ENCODE data around the gene RXFP4.

The RXFP4 gene

DNA sequence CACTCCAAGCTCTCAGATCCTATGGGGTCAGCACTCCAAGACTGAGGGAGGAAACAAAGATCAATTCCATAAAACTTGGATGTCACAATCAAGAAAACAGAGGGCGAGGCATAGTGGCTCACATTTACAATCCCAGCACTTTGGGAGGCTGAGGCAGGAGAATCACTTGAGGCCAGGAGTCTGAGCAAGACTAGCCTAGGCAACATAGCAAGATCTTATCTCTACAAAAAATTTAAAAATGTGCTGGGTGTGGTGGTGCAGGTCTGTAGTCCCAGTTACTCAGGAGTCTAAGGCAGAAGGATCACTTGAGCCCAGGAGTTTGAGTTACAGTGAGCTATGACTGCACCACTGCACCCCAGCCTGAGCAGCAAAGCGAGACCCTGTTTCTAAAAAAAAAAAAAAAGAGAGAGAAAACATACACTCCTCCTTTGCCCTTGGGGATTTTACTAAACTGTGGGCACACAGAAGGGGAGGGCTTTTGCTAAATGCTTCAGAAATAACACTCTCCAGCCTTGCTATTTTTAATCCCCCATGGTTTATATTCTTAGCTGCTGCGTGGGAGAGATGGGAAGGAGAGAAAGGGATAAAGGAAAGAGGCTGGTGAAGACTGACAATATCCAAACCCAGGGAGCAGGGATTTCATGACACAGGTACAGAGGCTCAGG lies 18.8 kb downstream of the RXFP4 start:
- Histone ChIP-seq H2BK5ac (ENCODE audit: low read length) (no peak overlapping the region), H3K27me3 (ENCODE audit: control insufficient read depth in 3 of 3, insufficient read depth in 3 of 3, low read depth in 1 of 3, low read length in 3 of 3) (no peaks in the 10 kb centered on the region), H3K9me3 (replicated peaks in 1 of 2; ENCODE audit: control insufficient read depth in 2 of 2, insufficient read depth in 1 of 2, low read depth in 1 of 2, low read length in 2 of 2) (no peaks in the 10 kb centered on the region), H3K36me3 (replicated peaks in 1 of 2; ENCODE audit: control insufficient read depth in 2 of 2, insufficient read depth in 2 of 2, low read length in 2 of 2) (peaks cover 55 to 95% of the 10 kb centered on the region in 2 donors), H3K4me3 (ENCODE audit: low read length in 2 of 2) (no peak overlapping the region), H3K27ac (replicated peaks; ENCODE audit: low read length) (no peak overlapping the region), H3K4ac (ENCODE audit: low read length) (no peak overlapping the region), H4K91ac (ENCODE audit: low read depth, low read length, poor library complexity) (no peak overlapping the region), H4K8ac (ENCODE audit: low read depth, low read length) (no peak overlapping the region), H3K79me1 (ENCODE audit: low read depth, low read length) (peaks cover 5% of the 10 kb centered on the region), H2BK15ac (ENCODE audit: low read length) (no peak overlapping the region), H3K4me1 (ENCODE audit: control insufficient read depth in 2 of 2, insufficient read depth in 1 of 2, low read depth in 1 of 2, low read length in 2 of 2) (no peaks in the 10 kb centered on the region), H3K23ac (ENCODE audit: low read depth, low read length, poor library complexity) (no peak overlapping the region), H3K4me2 (ENCODE audit: insufficient read depth, low read length, poor library complexity, severe bottlenecking) (no peak overlapping the region), H2BK120ac (ENCODE audit: low read depth, low read length) (no peak overlapping the region), H3K18ac (ENCODE audit: low read length) (no peak overlapping the region), H3K9ac (ENCODE audit: low read depth, low read length, poor library complexity) (no peak overlapping the region), H3K14ac (ENCODE audit: low read length) (no peak overlapping the region), H2AFZ (ENCODE audit: low read length) (no peak overlapping the region), H2BK12ac (ENCODE audit: low read length) (no peak overlapping the region), H2AK5ac (ENCODE audit: low read depth, low read length) (no peak overlapping the region)
- no peak for DNase-seq (ENCODE audit: low spot score)
- no CpG with 5 or more reads among the region's 3 CpGs for WGBS, 2 donors (ENCODE audit: extremely low coverage in 2 of 2, insufficient read length in 2 of 2, insufficient replicate concordance in 1 of 2)

DNA sequence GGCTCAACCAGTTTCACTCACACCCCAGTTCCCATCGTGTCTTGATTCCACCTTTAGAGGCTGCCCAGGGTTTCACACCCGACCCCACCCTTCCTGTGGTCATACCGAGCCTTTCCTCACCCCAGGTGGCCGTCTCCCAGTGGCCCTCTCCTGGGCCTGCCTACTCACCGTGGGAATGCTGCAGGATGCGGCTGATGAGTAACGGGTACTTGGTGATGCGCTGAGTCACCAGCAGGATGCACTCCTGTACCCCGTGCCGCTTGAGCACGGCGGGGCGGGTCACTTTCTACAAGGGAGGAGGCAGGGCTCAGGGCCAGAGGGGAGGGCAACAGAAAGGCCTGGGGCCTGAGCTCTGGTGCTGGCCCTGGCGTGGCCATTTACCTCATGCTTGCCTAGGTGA lies 20.5 kb downstream of the RXFP4 start:
- no CpG with 5 or more reads among the region's 14 CpGs for WGBS, 2 donors (ENCODE audit: extremely low coverage in 2 of 2, insufficient read length in 2 of 2, insufficient replicate concordance in 1 of 2)
- no peak overlapping the region for H2BK120ac ChIP-seq (ENCODE audit: low read depth, low read length)
- H3K9ac ChIP-seq (ENCODE audit: low read depth, low read length, poor library complexity): no peak overlapping the region
- H3K79me1 ChIP-seq (ENCODE audit: low read depth, low read length): peaks cover 12% of the 10 kb centered on the region
- no peak overlapping the region for H3K14ac ChIP-seq (ENCODE audit: low read length)
- peaks cover 67 to 96% of the 10 kb centered on the region in 2 donors for H3K36me3 ChIP-seq (replicated peaks in 1 of 2; ENCODE audit: control insufficient read depth in 2 of 2, insufficient read depth in 2 of 2, low read length in 2 of 2)
- H2AK5ac ChIP-seq (ENCODE audit: low read depth, low read length): no peak overlapping the region
- no peaks in the 10 kb centered on the region for H3K9me3 ChIP-seq (replicated peaks in 1 of 2; ENCODE audit: control insufficient read depth in 2 of 2, insufficient read depth in 1 of 2, low read depth in 1 of 2, low read length in 2 of 2)
- H3K27me3 ChIP-seq (ENCODE audit: control insufficient read depth in 3 of 3, insufficient read depth in 3 of 3, low read depth in 1 of 3, low read length in 3 of 3): no peaks in the 10 kb centered on the region
- no peak overlapping the region for H3K4me2 ChIP-seq (ENCODE audit: insufficient read depth, low read length, poor library complexity, severe bottlenecking)
- no peak overlapping the region for H2AFZ ChIP-seq (ENCODE audit: low read length)
- H4K91ac ChIP-seq (ENCODE audit: low read depth, low read length, poor library complexity): no peak overlapping the region
- no peak overlapping the region for H2BK5ac ChIP-seq (ENCODE audit: low read length)
- no peak overlapping the region for H4K8ac ChIP-seq (ENCODE audit: low read depth, low read length)
- H3K4me1 ChIP-seq (ENCODE audit: control insufficient read depth in 2 of 2, insufficient read depth in 1 of 2, low read depth in 1 of 2, low read length in 2 of 2): no peaks in the 10 kb centered on the region
- no peak overlapping the region for H2BK12ac ChIP-seq (ENCODE audit: low read length)
- H3K18ac ChIP-seq (ENCODE audit: low read length): no peak overlapping the region
- no peak overlapping the region for H3K4ac ChIP-seq (ENCODE audit: low read length)
- H3K23ac ChIP-seq (ENCODE audit: low read depth, low read length, poor library complexity): no peak overlapping the region
- no peak for DNase-seq (ENCODE audit: low spot score)
- H3K27ac ChIP-seq (replicated peaks; ENCODE audit: low read length): no peak overlapping the region
- H3K4me3 ChIP-seq (ENCODE audit: low read length in 2 of 2): no peak overlapping the region
- H2BK15ac ChIP-seq (ENCODE audit: low read length): no peak overlapping the region

DNA sequence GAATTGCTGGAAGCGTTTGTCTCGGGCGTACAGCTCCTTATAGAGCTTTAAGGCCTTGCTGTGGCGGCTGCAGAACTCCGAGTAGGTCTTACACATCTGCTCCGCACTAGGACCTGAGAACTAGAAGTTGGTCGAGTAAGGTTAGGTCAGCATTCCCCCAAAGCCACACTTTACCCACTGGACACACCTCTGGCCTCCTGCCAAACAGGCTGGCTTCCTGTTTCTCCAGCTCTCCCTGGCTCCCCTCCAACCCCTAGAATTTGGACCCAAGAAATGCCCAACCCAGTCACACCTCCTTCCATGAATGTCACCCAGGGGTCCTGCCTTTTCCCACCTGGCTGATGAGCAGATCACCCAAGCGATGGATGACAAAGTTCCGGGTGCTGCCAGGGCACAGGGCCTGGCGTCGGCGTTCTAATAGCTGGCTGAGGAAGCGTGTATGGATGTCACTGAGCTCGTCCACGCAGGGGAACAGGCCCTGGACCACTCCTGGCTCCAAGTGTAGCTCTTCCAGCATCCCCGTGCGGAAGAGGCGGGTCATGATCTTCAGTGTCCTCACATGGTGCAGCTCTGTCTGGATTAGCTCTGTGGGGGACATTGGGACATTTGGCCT lies 21.3 kb downstream of the RXFP4 start:
- Histone ChIP-seq H3K23ac (ENCODE audit: low read depth, low read length, poor library complexity) (no peak overlapping the region), H3K36me3 (replicated peaks in 1 of 2; ENCODE audit: control insufficient read depth in 2 of 2, insufficient read depth in 2 of 2, low read length in 2 of 2) (peaks cover 66 to 96% of the 10 kb centered on the region in 2 donors), H3K9me3 (replicated peaks in 1 of 2; ENCODE audit: control insufficient read depth in 2 of 2, insufficient read depth in 1 of 2, low read depth in 1 of 2, low read length in 2 of 2) (no peaks in the 10 kb centered on the region), H4K91ac (ENCODE audit: low read depth, low read length, poor library complexity) (no peak overlapping the region), H2BK12ac (ENCODE audit: low read length) (no peak overlapping the region), H3K79me1 (ENCODE audit: low read depth, low read length) (peaks cover 15% of the 10 kb centered on the region), H2BK5ac (ENCODE audit: low read length) (no peak overlapping the region), H2AK5ac (ENCODE audit: low read depth, low read length) (no peak overlapping the region), H2AFZ (ENCODE audit: low read length) (no peak overlapping the region), H3K14ac (ENCODE audit: low read length) (no peak overlapping the region), H3K9ac (ENCODE audit: low read depth, low read length, poor library complexity) (peak overlapping the region; percentile 39), H3K4me2 (ENCODE audit: insufficient read depth, low read length, poor library complexity, severe bottlenecking) (no peak overlapping the region), H3K4me3 (ENCODE audit: low read length in 2 of 2) (no peak overlapping the region), H2BK15ac (ENCODE audit: low read length) (no peak overlapping the region), H3K18ac (ENCODE audit: low read length) (no peak overlapping the region), H4K8ac (ENCODE audit: low read depth, low read length) (peak overlapping the region; percentile 78), H3K4ac (ENCODE audit: low read length) (no peak overlapping the region), H2BK120ac (ENCODE audit: low read depth, low read length) (no peak overlapping the region), H3K27me3 (ENCODE audit: control insufficient read depth in 3 of 3, insufficient read depth in 3 of 3, low read depth in 1 of 3, low read length in 3 of 3) (no peaks in the 10 kb centered on the region), H3K27ac (replicated peaks; ENCODE audit: low read length) (no peak overlapping the region), H3K4me1 (ENCODE audit: control insufficient read depth in 2 of 2, insufficient read depth in 1 of 2, low read depth in 1 of 2, low read length in 2 of 2) (peaks cover 4 to 5% of the 10 kb centered on the region in 2 donors)
- no peak for DNase-seq (ENCODE audit: low spot score)
- whole genome bisulfite sequencing, 2 donors (ENCODE audit: extremely low coverage in 2 of 2, insufficient read length in 2 of 2, insufficient replicate concordance in 1 of 2): no CpG with 5 or more reads among the region's 18 CpGs

DNA sequence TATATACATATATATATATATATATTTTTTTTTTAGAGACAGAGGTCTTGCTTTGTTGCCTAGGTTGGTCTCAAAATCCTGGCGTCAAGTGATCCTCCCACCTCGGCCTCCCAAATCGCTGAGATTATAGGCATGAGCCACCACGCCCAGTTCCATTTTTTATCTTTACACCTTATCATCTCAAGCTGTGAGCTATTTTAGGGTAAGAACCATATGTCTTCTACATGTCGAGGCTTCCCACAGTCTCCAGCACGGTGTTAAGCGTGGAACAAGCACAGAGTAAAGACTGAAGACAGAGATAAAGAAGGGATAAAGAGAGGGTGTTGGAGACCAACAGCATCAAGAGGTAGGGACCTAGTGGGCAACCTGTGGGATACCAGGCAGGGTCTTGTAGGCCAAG lies 22.8 kb downstream of the RXFP4 start:
- Histone ChIP-seq H3K9me3 (replicated peaks in 1 of 2; ENCODE audit: control insufficient read depth in 2 of 2, insufficient read depth in 1 of 2, low read depth in 1 of 2, low read length in 2 of 2) (no peaks in the 10 kb centered on the region), H3K36me3 (replicated peaks in 1 of 2; ENCODE audit: control insufficient read depth in 2 of 2, insufficient read depth in 2 of 2, low read length in 2 of 2) (peaks cover 69 to 96% of the 10 kb centered on the region in 2 donors), H2AK5ac (ENCODE audit: low read depth, low read length) (no peak overlapping the region), H2BK12ac (ENCODE audit: low read length) (no peak overlapping the region), H3K14ac (ENCODE audit: low read length) (no peak overlapping the region), H3K23ac (ENCODE audit: low read depth, low read length, poor library complexity) (no peak overlapping the region), H2AFZ (ENCODE audit: low read length) (no peak overlapping the region), H3K18ac (ENCODE audit: low read length) (no peak overlapping the region), H2BK5ac (ENCODE audit: low read length) (no peak overlapping the region), H4K91ac (ENCODE audit: low read depth, low read length, poor library complexity) (no peak overlapping the region), H3K4me1 (ENCODE audit: control insufficient read depth in 2 of 2, insufficient read depth in 1 of 2, low read depth in 1 of 2, low read length in 2 of 2) (peaks cover 18 to 20% of the 10 kb centered on the region in 2 donors), H2BK15ac (ENCODE audit: low read length) (no peak overlapping the region), H3K4ac (ENCODE audit: low read length) (no peak overlapping the region), H4K8ac (ENCODE audit: low read depth, low read length) (no peak overlapping the region), H3K4me2 (ENCODE audit: insufficient read depth, low read length, poor library complexity, severe bottlenecking) (no peak overlapping the region), H3K27ac (replicated peaks; ENCODE audit: low read length) (no peak overlapping the region), H3K4me3 (ENCODE audit: low read length in 2 of 2) (no peak overlapping the region), H3K27me3 (ENCODE audit: control insufficient read depth in 3 of 3, insufficient read depth in 3 of 3, low read depth in 1 of 3, low read length in 3 of 3) (no peaks in the 10 kb centered on the region), H2BK120ac (ENCODE audit: low read depth, low read length) (no peak overlapping the region), H3K79me1 (ENCODE audit: low read depth, low read length) (peaks cover 21% of the 10 kb centered on the region), H3K9ac (ENCODE audit: low read depth, low read length, poor library complexity) (no peak overlapping the region)
- no CpG with 5 or more reads among the region's 7 CpGs for WGBS, 2 donors (ENCODE audit: extremely low coverage in 2 of 2, insufficient read length in 2 of 2, insufficient replicate concordance in 1 of 2)
- DNase-seq (ENCODE audit: low spot score): no peak

All from neuronal stem cell (in vitro differentiated cells).